Omental fat pad (tissue), 4 donors: Measurements from ENCODE around the gene COL4A1. TPM values are rescaled to one million over a fixed set of nuclear protein-coding genes. Genes with fewer than 3 reads are reported as not detected.

Source experiments
- ATAC-seq: fragments of 150-250 bp; one replicate; pipeline ENCODE4 v1.9.1; 2016; ENCODE audit warnings: mild to moderate bottlenecking, moderate library complexity; ENCODE audit not compliant: low FRiP score
- DNase-seq: peaks from one replicate; pipeline ENCODE4 v3.0.0-alpha.2; 2019; ENCODE audit warnings: low spot score
- CTCF ChIP-seq, 3 donors: fragments of 450-650 bp; IDR thresholded peaks; one replicate each; pipeline ENCODE4 v1.5.1; 2016 to 2017; ENCODE audit warnings: antibody characterized with exemption in 3 of 3, mild to moderate bottlenecking in 3 of 3, moderate library complexity in 2 of 3
- total RNA-seq, 4 donors: library from RNA; depleted of rRNA; stranded (reverse); fragments of >200 nt; gene quantifications; one replicate each; pipeline ENCODE4 v1.1.0, GENCODE V29; 2016

The COL4A1 gene
- total RNA-seq, 4 donors from 2014 or later = 611 to 1,113 (median 995) TPM

- ATAC-seq = no peak
- no peak for DNase-seq
- TF ChIP-seq CTCF (IDR thresholded peaks at IDR 0.05) = no peak
Measured at GRCh38 chr13:110347088-110347487, 40.1 kb upstream of the COL4A1 start.

- DNase-seq (no peak), ATAC-seq (no peak)
- TF ChIP-seq CTCF (IDR thresholded peaks at IDR 0.05) = no peak
Measured at GRCh38 chr13:110346661-110347067, 39.7 kb upstream of the COL4A1 start.

DNA sequence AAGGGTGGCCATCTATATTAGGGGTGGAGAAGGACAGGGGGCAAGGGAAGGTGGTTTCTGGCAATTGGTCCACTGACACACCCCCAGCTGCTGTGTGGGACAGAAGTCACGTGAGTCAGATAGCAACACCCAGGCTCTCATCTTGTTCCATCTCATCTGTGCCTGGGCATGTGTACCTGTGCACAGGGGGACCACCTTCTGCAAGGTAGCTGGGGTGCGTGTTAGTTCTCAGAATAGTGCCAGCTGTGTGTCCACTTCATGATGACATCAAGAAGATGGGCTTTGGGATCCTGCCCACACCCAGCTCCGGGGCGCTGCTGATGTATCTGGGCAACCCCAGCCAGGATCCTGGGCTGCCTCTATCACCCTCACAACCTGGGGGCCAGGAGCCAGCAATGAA lies 38.7 kb upstream of the COL4A1 start:
- DNase-seq (no peak), ATAC-seq (no peak)
- no peak for TF ChIP-seq CTCF (IDR thresholded peaks at IDR 0.05)

DNA sequence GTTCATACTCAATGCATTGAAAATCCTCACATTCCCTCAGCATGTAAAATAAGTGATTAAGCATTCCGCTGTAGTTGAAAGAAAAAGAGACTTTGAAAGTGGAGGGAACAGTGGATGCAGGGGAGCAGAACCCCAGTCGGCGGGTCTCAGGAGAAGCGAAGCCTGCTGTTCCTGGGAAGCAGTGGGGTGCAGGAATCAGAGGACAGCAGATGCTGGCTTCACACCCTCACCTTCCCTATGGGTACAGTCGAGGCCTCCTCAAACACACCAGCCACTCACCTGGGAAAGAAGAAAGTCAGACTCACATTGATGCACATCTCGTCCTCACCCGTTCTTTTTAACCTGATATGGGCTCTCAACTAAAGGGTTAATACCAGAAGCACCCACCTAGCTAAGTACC lies 38.3 kb upstream of the COL4A1 start:
- no peak for TF ChIP-seq CTCF (IDR thresholded peaks at IDR 0.05)
- DNase-seq (no peak), ATAC-seq (no peak)

GRCh38 chr13:110344320-110344719 lies 37.4 kb upstream of the COL4A1 start:
- DNase-seq (no peak), ATAC-seq (no peak)
- no peak for TF ChIP-seq CTCF (IDR thresholded peaks at IDR 0.05)

DNA sequence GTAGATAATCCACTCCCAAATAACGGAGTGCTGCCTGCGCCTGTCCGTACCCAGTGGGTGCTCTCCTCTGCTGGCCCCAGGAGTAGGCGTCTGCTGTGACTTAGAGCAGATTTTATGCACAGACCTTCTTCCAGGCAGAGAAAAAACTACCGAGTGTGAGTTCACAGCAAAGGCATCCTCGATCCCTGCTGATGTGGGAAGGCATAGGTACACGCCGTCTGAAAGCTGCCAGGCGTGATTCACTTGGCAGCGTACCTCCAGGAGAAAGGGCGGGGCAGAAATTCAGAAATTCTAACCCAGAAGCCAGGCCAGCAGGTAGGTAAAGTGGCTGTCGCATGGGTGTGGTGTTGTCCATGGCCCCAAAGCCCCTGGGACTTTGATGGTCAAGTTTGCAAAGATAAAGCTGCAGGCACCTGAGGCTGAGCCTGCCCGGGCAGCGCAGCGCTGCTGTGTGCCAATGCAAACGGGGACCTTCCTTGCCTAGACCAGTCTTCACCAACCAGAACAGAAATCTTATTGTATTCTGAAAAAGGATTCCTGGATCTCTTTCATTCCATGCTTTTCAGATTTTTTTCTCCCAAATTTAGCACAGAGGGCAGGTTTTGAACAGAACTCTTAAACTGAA lies 36.4 kb upstream of the COL4A1 start:
- ATAC-seq = peak; percentile 49
- no peak for DNase-seq
- TF ChIP-seq CTCF (IDR thresholded peaks at IDR 0.05) = no peak

GRCh38 chr13:110342474-110342873 lies 35.5 kb upstream of the COL4A1 start:
- no peak for TF ChIP-seq CTCF (IDR thresholded peaks at IDR 0.05)
- no peak for DNase-seq
- no peak for ATAC-seq
